MM.1S (cell line): ENCODE data around the gene SPTLC3.

Experiments used
- CTCF ChIP-seq: fragments of 300-600 bp; sonication (generic); IDR thresholded peaks from 2 replicates; pipeline ENCODE4 v1.5.1; 2016; ENCODE audit warnings: antibody characterized with exemption, low read length, mixed read lengths
- EZH2 ChIP-seq: fragments of 300-600 bp; sonication (generic); optimal IDR thresholded peaks from 2 replicates; pipeline ENCODE3; 2017; ENCODE audit warnings: low read depth, mild to moderate bottlenecking, antibody characterized with exemption, low read length, mixed read lengths

GRCh38 chr20:13024596-13024995, 15.8 kb downstream of the SPTLC3 start:
- TF ChIP-seq CTCF (no peak), EZH2 (no peak)
